RWPE2 (cell line): ENCODE results near the gene OASL.

Experiments
- ATAC-seq: fragments of 200-7000 bp; cut with Tn5 transposase; 3 replicates; pipeline ENCODE4 v1.9.1; 2021; ENCODE audit warnings: low read depth
- DNase-seq: peaks from one replicate; pipeline ENCODE4 v3.0.0-alpha.2; 2020; ENCODE audit warnings: low spot score
- H3K27ac ChIP-seq: fragments of 450-650 bp; 2 replicates; pipeline ENCODE4 v1.5.1; 2017; ENCODE audit warnings: mild to moderate bottlenecking; ENCODE audit not compliant: poor library complexity, severe bottlenecking
- H3K27me3 ChIP-seq: fragments of 250-450 bp; sonication (Bioruptor Pico); 2 replicates; pipeline ENCODE4 v1.5.1; 2021; ENCODE audit warnings: mild to moderate bottlenecking, moderate library complexity; ENCODE audit not compliant: insufficient read depth, poor library complexity, severe bottlenecking
- H3K36me3 ChIP-seq: fragments of 250-450 bp; sonication (Bioruptor Pico); 2 replicates; pipeline ENCODE4 v1.5.1; 2020; ENCODE audit warnings: low read depth, mild to moderate bottlenecking, moderate library complexity
- H3K4me1 ChIP-seq: fragments of 250-450 bp; sonication (Bioruptor Pico); 2 replicates; pipeline ENCODE4 v1.5.1; 2021; ENCODE audit warnings: mild to moderate bottlenecking, moderate library complexity; ENCODE audit not compliant: insufficient read depth, poor library complexity, severe bottlenecking
- H3K4me3 ChIP-seq: fragments of 250-450 bp; sonication (Bioruptor Pico); 2 replicates; pipeline ENCODE4 v1.5.1; 2021; ENCODE audit warnings: mild to moderate bottlenecking, moderate library complexity; ENCODE audit not compliant: severe bottlenecking
- H3K9me3 ChIP-seq: fragments of 250-450 bp; sonication (Bioruptor Pico); 2 replicates; pipeline ENCODE4 v1.5.1; 2021; ENCODE audit warnings: mild to moderate bottlenecking, moderate library complexity; ENCODE audit not compliant: severe bottlenecking
- CTCF ChIP-seq: fragments of 450-650 bp; IDR thresholded peaks from one replicate; pipeline ENCODE4 v1.5.1; 2017; ENCODE audit warnings: mild to moderate bottlenecking, moderate library complexity; ENCODE audit not compliant: poor library complexity, severe bottlenecking

OASL gene

GRCh38 chr12:121043067-121043466 lies 4.0 kb upstream of the OASL start:
- Histone ChIP-seq H3K36me3 (no peaks in the 10 kb centered on the region), H3K4me1 (no peaks in the 10 kb centered on the region), H3K27ac (no peak overlapping the region), H3K4me3 (no peak overlapping the region), H3K9me3 (no peaks in the 10 kb centered on the region), H3K27me3 (no peaks in the 10 kb centered on the region)
- DNase-seq (no peak), ATAC-seq (no peak)
- no peak for TF ChIP-seq CTCF

- Histone ChIP-seq H3K27me3 (no peaks in the 10 kb centered on the region), H3K4me1 (peaks cover 26% of the 10 kb centered on the region), H3K27ac (peak overlapping the region; percentile 20), H3K36me3 (no peaks in the 10 kb centered on the region), H3K4me3 (no peak overlapping the region), H3K9me3 (no peaks in the 10 kb centered on the region)
- peak; percentile 39; the same call in 2 of the 3 replicates for ATAC-seq
- DNase-seq = no peak
- no peak for TF ChIP-seq CTCF
Measured at GRCh38 chr12:121036810-121037326, 2.2 kb downstream of the OASL start.

- no peak overlapping the region for H3K4me3 ChIP-seq
- ATAC-seq (no peak), DNase-seq (no peak)
- H3K36me3 ChIP-seq = no peaks in the 10 kb centered on the region
- TF ChIP-seq CTCF = no peak
- no peaks in the 10 kb centered on the region for H3K9me3 ChIP-seq
- no peaks in the 10 kb centered on the region for H3K27me3 ChIP-seq
- peak overlapping the region; percentile 73 for H3K27ac ChIP-seq
- peaks cover 26% of the 10 kb centered on the region for H3K4me1 ChIP-seq
Measured at GRCh38 chr12:121034616-121035305, 4.3 kb downstream of the OASL start.

GRCh38 chr12:121033625-121034349 lies 5.3 kb downstream of the OASL start:
- Histone ChIP-seq H3K27me3 (no peaks in the 10 kb centered on the region), H3K27ac (peak overlapping the region; percentile 73), H3K36me3 (no peaks in the 10 kb centered on the region), H3K4me1 (peaks cover 26% of the 10 kb centered on the region), H3K4me3 (no peak overlapping the region), H3K9me3 (no peaks in the 10 kb centered on the region)
- peak; percentile 90 for ATAC-seq
- TF ChIP-seq CTCF = no peak
- DNase-seq = no peak
